Stimulated activated CD8-positive, alpha-beta memory T cell treated with anti-CD3 and anti-CD28 coated beads, Interleukin-2, amount 100 ng/mL, for 1 hour (primary cell): ENCODE data around the gene NOX3.
A peak's percentile ranks its signal among the peaks of the same experiment; 100 is the strongest.

Experiments
- DNase-seq, 2 donors: peaks; one replicate each; pipeline ENCODE4 v3.0.0-alpha.2; 2020; ENCODE audit warnings: low read depth in 2 of 2

Gene NOX3

GRCh38 chr6:155434829-155435423 is 20.7 kb downstream of the NOX3 start:
- DNase-seq = no peak

- no peak for DNase-seq
Observed at GRCh38 chr6:155434096-155434495, 21.5 kb downstream of the NOX3 start.

GRCh38 chr6:155432293-155432692 is 23.3 kb downstream of the NOX3 start:
- DNase-seq = no peak

- no peak for DNase-seq
Observed at GRCh38 chr6:155429321-155429893, 26.2 kb downstream of the NOX3 start.

- DNase-seq = no peak
Observed at GRCh38 chr6:155426408-155426945, 29.2 kb downstream of the NOX3 start.

- DNase-seq = no peak
Observed at GRCh38 chr6:155424181-155424580, 31.5 kb downstream of the NOX3 start.

GRCh38 chr6:155422635-155423034 is 33.0 kb downstream of the NOX3 start:
- no peak for DNase-seq

GRCh38 chr6:155420492-155420891 is 35.1 kb downstream of the NOX3 start:
- no peak for DNase-seq

GRCh38 chr6:155419161-155419560 is 36.5 kb downstream of the NOX3 start:
- DNase-seq = no peak

- DNase-seq = peak; percentile 14 to 32
Observed at GRCh38 chr6:155418017-155418761, 37.5 kb downstream of the NOX3 start.

- no peak for DNase-seq
Observed at GRCh38 chr6:155417454-155417853, 38.2 kb downstream of the NOX3 start.

GRCh38 chr6:155415953-155416352 is 39.7 kb downstream of the NOX3 start:
- DNase-seq = no peak

- no peak for DNase-seq
Observed at GRCh38 chr6:155414049-155414448, 41.6 kb downstream of the NOX3 start.

GRCh38 chr6:155412335-155412734 is 43.3 kb downstream of the NOX3 start:
- DNase-seq = no peak

- no peak for DNase-seq
Observed at GRCh38 chr6:155411154-155412052, 44.2 kb downstream of the NOX3 start.

GRCh38 chr6:155409391-155409790 is 46.2 kb downstream of the NOX3 start:
- DNase-seq = no peak

- no peak for DNase-seq
Observed at GRCh38 chr6:155408981-155409380, 46.7 kb downstream of the NOX3 start.

GRCh38 chr6:155408231-155408630 is 47.4 kb downstream of the NOX3 start:
- DNase-seq = no peak

- no peak for DNase-seq
Observed at GRCh38 chr6:155406801-155407200, 48.8 kb downstream of the NOX3 start.

GRCh38 chr6:155404937-155405336 is 50.7 kb downstream of the NOX3 start:
- DNase-seq = no peak

- no peak for DNase-seq
Observed at GRCh38 chr6:155402656-155403304, 52.9 kb downstream of the NOX3 start.

- DNase-seq = no peak
Observed at GRCh38 chr6:155400654-155400965, 55.0 kb downstream of the NOX3 start.
